HG03025 (cell line): ENCODE results near the gene GIMAP8.
"Not testable (repeated sequence)": the region's sequence is repeated elsewhere in the genome, so short reads cannot be mapped to it uniquely, and the experiment has no call there.

ENCODE experiments used
- ATAC-seq: cut with Tn5 transposase; IDR thresholded peaks from one replicate; pipeline ENCODE4 v1.9.1; 2021; ENCODE audit warnings: mild to moderate bottlenecking, moderate library complexity; ENCODE audit not compliant: unreplicated experiment, low FRiP score

GIMAP8 gene

GRCh38 chr7:150461520-150461919, 11.1 kb downstream of the GIMAP8 start:
- no peak for ATAC-seq

DNA sequence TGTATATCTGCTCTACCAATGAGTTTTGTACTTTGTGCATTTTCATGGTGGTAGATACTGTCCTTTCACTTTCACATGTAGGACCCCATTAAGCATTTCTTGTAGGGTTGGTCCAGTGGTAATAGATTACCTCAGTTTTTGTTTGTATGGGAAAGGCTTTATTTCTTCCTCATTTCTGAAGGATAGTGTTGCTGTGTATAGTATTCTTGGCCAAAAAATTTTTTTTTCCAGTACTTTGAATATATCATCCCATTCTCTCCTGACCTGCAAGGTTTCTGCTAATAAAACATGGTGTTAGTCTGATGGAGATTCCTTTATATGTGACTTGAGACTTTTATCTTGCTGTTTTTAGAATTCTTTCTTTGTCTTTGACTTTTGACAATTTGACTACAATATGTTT, 12.0 kb downstream of the GIMAP8 start:
- no peak for ATAC-seq

DNA sequence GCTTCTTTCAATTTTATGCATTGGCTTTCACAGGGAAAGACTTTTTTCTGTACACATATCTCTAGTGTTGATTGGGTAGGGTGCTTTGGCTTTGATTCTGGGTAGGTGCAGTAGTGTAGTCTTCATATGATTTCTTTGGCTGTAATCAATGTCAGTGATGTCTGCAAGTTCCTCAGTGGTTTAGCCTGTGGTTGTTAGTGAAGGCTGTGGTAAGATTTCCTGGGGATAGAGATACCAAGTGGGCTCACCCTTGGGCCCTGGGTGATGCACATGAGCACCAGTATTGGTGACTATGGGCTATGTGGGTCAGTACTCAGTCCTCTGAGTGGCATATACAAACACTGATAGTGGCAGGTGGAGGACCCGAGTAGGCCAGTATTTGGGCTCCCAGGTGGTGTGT, 13.0 kb downstream of the GIMAP8 start:
- no peak for ATAC-seq

- no peak for ATAC-seq
Measured at GRCh38 chr7:150464962-150465361, 14.5 kb downstream of the GIMAP8 start.

GRCh38 chr7:150465414-150465813, 15.0 kb downstream of the GIMAP8 start:
- ATAC-seq = no peak

- ATAC-seq = no peak
Measured at GRCh38 chr7:150466477-150466876, 16.0 kb downstream of the GIMAP8 start.

DNA sequence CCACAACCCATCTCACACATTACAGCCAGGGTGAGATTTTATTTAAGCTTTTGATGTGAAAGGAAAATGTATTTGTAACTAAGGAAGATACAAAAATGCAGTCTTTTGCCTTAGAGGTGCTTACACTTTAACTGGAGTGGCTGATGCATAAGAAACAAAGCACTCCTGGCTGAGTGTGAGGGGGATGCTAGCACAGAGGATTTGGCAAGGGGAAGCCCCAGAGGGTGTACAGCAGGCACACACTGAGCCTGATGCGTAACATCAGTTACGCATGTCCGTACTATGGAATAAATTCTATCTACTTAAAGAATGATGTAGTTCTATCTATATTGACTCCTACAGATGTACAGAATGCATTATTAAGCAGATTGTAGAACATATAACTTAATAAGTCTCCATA, 17.8 kb downstream of the GIMAP8 start:
- no peak for ATAC-seq

DNA sequence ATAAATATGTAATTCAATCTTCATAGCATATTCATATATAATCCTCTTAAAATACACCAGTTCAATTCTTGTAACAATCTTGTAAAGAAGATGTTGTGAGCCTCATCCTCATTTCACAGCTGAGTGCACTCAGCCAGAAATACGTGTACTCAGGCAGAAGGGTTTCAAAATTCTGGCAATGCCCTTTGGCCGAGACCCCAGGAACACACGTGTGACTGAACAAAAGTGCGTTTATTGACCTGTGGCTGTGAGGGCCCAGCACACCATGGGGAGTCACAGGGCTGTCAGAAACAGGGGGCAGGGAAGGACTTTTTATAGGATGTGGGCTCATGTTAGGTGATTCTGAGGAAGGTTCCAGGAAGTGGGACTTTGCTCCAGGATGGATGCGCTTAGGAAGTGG, 21.5 kb downstream of the GIMAP8 start:
- ATAC-seq = no peak

DNA sequence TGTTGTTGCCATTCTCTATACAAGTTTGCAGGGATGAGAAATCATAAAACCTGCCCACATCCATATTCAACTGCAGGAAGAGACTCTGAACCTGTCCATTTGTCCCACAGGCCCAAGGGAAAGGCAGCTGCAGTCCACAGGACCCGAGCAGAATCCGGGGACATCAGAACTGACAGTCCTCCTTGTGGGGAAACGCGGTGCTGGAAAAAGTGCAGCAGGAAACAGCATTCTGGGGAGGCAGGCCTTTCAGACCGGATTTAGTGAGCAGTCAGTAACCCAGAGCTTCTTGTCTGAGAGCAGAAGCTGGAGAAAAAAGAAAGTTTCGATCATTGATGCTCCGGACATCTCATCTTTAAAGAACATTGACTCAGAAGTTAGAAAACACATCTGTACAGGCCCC, 23.5 kb downstream of the GIMAP8 start:
- no peak for ATAC-seq

DNA sequence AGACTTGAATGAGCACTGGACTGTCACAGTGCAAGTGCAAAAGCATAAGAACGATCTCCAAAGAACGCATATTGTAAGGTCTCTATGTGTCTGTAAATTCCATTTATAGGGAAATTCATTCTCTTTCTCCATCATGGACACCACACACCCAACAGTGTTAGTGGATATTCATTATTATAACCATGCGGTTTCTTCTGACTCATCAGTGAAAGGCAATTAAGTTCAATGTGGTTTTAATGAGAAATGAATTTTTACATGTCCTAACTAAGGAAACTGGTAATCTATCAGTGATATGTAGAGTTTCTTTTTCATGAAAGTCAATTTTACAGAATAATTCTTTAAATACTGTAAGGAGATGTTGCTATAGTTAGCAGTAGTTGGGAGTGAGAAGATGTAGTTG, 25.9 kb downstream of the GIMAP8 start:
- ATAC-seq = no peak

- no peak for ATAC-seq
Measured at GRCh38 chr7:150476819-150477631, 26.6 kb downstream of the GIMAP8 start.

GRCh38 chr7:150479023-150479716, 28.7 kb downstream of the GIMAP8 start:
- no peak for ATAC-seq

GRCh38 chr7:150481186-150481920, 30.9 kb downstream of the GIMAP8 start:
- no peak for ATAC-seq

GRCh38 chr7:150481922-150482321, 31.5 kb downstream of the GIMAP8 start:
- no peak for ATAC-seq

- not testable (repeated sequence) for ATAC-seq
Measured at GRCh38 chr7:150483514-150483913, 33.1 kb downstream of the GIMAP8 start.

DNA sequence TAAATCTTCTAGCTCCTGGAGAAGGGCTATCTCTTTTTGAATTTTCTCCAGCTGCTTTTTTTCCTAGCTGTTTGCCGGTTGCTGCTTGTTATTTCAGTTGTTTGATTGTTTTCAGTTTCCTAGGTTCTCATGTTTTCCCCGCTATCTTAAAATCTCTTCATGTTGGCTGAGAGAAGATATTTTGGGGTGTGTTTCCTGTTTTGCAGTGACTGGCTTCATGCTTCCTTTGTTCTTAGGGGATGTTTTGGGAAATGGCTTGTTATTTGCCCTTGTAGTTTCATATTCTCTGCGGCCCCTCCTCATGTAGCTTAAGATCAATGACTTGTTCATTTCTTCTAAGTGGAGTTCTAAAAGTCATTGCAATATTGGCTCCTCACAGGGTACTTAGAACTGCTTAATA, 33.6 kb downstream of the GIMAP8 start:
- not testable (repeated sequence) for ATAC-seq

- ATAC-seq = no peak
Measured at GRCh38 chr7:150487625-150488024, 37.2 kb downstream of the GIMAP8 start.

DNA sequence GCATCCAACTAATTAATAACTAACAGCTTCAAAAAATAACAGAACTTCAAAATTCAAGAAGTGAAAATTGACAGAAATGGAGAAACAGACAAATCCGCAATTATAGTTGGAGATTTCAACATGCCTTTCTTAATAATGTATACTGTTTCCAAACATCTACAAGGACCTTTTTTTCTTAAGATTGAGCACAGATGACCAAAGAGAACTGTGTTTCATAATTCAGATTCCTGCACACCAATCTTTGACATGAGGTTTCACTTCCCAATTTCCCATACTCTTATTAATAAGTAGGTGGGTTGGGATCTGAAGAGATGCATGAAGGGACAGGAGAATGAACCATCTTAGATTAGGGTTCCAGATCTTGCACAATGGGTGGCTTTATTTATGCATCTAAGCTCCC, 39.4 kb downstream of the GIMAP8 start:
- no peak for ATAC-seq

- not testable (repeated sequence) for ATAC-seq
Measured at GRCh38 chr7:150493442-150493841, 43.0 kb downstream of the GIMAP8 start.

GRCh38 chr7:150502519-150502918, 52.1 kb downstream of the GIMAP8 start:
- ATAC-seq = no peak

DNA sequence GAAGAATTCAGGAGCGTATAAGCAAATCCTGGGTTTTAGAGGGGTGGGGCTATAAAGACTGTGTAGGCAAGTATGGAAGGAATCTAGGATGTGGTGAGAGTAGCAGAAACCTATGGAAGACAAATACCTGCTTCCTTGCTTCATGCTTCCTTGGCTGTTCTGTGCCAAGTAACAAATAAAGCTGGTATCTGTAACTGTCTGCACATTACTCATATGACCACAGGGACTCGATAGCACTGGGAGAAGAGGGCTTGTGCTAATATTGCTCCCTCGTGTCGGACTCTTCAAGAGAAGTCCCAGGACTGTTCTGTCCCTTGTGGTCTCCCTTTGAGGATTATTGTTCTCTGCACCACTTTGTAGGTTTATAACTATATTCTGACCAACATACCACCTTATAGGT, 52.7 kb downstream of the GIMAP8 start:
- no peak for ATAC-seq
